GM18868 (cell line): ENCODE results near the gene RBM47.

Experiments used
- ATAC-seq: cut with Tn5 transposase; IDR thresholded peaks from one replicate; pipeline ENCODE4 v1.9.1; 2021; ENCODE audit warnings: mild to moderate bottlenecking, moderate library complexity; ENCODE audit not compliant: unreplicated experiment

The RBM47 gene

GRCh38 chr4:40626183-40626990, 3.3 kb downstream of the RBM47 start:
- no peak for ATAC-seq

DNA sequence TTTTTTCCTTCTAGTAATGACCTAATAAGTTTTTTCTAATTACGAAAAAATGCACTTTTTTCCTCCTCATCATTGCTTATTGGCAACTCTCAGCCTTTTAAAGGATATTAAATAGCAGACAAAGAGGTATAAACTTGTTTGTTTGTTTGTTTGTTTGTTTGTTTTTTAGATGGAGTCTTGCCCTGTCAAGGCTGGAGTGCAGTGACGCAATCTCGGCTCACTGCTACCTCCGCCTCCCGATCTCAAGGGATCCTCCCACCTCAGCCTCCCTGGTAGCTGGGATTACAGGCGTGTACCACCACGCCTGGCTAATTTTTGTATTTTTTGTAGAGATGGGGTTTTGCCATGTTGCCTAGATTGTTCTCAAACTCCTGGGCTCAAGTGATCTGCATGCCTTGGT, 6.0 kb downstream of the RBM47 start:
- no peak for ATAC-seq

- ATAC-seq = peak; percentile 36
Measured at GRCh38 chr4:40622913-40623312, 6.8 kb downstream of the RBM47 start.

DNA sequence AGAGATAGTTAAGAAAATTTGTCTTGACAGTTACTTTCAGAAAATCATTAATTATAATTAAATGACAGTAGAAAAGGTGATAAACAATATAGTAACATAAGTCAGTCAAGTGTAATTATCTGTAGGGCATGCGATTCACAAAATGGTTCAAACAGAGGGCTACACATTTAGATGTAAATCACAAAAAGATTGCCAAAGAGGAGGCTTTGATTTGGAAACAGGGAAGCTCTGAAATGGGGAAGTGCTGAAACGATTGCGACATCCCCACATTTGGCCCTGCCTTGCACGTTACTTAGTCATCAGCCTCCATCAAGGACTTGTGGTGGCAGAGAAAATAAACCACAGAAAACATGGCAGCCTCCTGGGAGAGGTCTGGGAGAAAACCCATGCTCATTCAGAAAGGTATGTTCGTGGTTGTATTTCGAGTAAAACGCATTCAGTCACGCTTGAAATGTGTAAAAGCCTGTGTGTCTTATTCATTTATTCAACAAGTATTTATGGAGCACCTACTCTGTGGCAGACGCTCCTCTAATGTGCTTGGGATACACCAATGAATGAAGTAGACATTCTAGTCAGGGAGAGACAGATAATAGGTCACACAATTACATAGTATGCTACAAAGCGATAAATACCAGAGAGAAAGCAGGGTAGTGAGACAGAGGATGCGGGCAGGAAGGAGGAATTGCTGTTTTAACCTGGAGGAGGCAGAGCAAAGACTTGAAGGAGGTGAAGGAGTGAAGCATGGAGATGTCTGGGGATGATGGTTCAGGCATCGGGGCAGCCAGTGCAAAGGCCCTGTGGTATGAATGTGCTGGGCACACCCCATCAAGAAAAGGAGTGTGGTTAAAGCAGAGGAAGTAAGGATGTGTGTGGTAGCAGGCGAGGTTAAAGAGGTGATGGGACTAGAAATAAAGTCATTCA, 7.8 kb downstream of the RBM47 start:
- ATAC-seq = peak; percentile 67

- peak; percentile 36 for ATAC-seq
Measured at GRCh38 chr4:40621229-40621591, 8.5 kb downstream of the RBM47 start.

GRCh38 chr4:40619600-40619999, 10.1 kb downstream of the RBM47 start:
- ATAC-seq = no peak

DNA sequence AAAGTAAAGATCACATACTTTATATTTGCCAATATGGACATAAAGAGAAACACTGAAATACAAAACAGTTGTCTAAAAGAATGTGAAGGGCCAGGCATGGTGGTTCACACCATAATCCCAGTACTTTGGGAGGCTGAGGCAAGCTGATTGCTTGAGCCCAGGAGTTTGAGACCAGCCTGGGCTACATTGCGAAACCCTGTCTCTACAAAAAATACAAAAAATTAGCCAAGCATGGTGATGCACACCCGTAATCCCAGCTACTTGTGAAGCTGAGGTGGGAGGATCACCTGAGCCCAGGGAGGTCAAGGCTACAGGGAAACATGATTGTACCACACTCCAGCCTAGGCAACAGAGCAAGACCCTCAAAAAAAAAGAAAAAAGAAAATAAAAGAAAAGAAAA, 11.8 kb downstream of the RBM47 start:
- no peak for ATAC-seq

GRCh38 chr4:40614031-40614430, 15.6 kb downstream of the RBM47 start:
- no peak for ATAC-seq

- ATAC-seq = no peak
Measured at GRCh38 chr4:40613456-40613855, 16.2 kb downstream of the RBM47 start.

- ATAC-seq = no peak
Measured at GRCh38 chr4:40612831-40613230, 16.8 kb downstream of the RBM47 start.

DNA sequence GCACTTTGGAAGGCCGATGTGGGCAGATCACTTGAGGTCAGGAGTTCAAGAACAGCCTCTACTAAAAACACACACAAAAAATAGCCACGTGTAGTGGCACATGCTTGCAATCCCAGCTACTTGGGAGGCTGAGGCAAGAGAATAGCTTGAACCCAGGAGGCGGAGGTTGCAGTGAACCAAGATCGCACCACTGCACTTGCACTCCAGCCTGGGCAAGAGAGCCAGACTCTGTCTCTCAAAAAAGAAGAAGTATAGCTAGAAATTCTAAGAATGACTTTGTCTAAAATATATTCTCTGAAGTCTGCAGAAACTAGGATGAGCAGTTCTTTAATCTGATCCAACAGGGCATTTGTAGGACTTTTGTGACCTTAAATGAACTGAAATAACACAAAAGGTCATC, 17.4 kb downstream of the RBM47 start:
- no peak for ATAC-seq

DNA sequence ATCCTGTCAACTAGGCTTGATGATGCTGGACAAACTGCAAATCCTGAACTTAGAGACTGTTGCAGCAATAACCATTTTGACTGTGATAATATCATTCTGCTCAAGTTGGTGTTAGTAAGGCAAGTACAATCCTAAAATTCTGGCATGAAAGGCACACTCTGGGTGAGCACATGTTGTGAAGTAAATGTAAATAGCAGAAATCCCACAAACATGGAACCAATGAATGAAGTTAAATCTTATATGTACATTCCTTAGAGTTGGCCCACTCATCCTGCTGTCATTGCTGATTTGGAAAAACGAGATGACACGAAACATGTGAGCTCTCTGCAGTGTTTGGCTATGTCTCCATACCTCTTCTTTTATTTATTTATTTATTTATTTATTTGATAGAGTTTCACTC, 21.0 kb downstream of the RBM47 start:
- no peak for ATAC-seq

DNA sequence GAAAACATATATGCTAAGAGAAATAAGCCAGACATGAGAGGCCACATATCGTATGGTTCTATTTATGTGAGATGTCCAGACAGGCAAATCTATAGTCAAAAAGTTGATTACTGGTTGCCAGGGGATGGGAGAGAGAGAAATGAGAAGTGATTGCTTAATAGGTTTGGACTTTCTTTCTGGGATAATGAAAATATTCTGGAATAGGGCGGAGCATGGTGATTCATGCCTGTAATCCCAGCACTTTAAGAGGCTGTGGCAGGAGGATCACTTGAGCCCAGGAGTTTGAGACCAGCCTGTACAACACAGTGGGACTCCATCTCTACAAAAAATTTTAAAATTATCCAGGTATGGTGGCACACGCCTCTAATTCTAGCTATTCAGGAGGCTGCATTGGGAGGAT, 22.4 kb downstream of the RBM47 start:
- ATAC-seq = no peak

DNA sequence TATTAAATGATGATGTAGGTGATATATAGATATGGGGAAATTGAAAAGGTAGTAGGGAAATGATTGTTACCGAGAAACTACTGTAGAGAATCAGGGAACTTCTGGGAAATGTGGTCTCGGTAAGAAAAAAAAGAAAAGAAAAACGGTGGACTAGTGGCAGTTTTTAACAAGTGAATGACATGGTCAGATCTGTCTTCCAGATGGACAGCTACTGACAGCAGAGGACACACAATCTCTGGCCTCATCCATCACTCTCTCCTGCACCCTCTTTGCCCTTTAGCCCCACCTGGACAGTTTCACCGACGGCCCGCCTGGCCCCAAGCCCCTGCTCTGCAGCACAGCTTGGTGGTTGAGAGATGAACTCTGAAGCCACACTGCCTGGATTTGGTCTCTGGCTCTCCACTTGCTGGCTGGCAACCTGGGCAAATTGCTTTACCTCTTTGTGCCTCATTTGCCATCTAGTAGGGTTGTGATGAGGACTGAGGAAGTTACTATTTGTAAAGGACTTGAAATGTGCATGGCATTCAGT, 23.4 kb downstream of the RBM47 start:
- ATAC-seq = no peak

DNA sequence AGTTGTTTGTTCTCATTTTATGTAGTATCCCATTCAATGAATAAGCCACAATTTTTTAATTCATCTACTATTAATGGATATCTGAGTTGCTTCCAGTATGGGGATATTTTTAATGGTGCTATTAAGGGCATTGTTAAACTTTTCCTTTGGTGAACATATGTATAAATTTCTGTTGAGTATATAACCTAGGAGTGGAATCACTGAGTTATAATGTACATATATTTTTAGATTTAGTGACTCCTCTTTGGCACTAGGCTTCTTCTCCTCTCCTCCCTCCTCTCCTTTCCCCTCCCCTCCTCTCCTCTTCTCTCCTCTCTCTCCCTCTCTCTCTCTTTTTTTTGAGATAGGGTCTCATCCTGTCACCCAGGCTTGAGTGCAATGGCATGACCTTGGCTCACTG, 26.4 kb downstream of the RBM47 start:
- ATAC-seq = no peak

GRCh38 chr4:40601641-40602040, 28.0 kb downstream of the RBM47 start:
- no peak for ATAC-seq

DNA sequence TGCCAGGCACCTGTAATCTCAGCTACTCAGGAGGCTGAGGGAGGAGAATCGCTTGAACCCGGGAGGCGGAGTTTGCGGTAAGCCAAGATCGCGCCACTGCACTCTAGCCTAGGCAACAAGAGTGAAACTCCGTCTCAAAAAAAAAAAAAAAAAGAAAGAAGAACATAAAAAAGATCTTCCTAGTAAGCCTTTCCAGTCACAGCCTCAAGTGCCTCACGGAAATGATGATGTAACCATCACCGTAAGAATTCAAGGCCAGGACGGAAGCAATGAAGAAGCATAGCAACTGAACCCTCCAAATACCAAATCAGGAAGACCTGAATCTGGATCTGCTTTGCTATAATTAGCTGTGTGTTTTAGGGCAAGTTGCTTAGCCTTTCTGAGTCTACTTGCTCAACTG, 28.8 kb downstream of the RBM47 start:
- ATAC-seq = no peak

DNA sequence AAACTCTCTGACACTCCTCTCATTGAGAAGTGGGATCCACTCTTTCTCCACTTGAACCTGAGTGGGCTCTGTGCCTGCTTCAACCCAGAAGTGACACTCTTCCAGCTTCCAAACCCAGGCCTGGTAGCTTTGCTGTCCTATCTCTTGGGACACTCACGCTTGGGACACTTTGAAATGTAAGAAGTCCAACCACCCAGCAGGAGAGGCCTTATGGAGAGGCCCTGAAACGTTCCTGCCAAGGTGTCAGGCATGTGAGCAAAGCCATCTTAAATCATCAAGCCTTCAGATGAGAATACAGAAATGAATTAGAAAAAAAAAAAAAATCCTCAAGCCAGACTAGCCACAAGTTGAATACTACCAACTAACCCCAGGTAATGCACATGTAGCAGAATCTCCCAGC, 30.2 kb downstream of the RBM47 start:
- ATAC-seq = no peak

- no peak for ATAC-seq
Measured at GRCh38 chr4:40596522-40596921, 33.1 kb downstream of the RBM47 start.

DNA sequence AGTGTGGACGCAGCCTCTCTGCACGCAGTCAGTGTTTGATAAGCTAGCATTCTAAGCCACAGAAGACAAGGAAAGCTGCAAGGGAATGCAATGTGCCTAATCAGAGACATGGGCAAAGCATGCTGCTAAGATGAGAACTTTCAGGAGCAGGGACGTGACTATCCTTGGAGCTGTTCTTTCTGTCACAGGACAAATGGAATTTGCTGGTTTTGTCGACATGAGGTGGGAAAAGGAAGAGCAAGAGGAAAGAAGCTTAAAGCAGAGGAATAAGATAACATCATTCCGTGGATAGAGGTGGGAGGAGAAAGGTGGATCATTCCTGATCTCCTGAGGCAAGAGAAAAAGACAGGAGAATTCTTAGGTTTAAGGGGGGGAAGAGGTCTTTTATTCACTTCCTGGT, 33.7 kb downstream of the RBM47 start:
- no peak for ATAC-seq

DNA sequence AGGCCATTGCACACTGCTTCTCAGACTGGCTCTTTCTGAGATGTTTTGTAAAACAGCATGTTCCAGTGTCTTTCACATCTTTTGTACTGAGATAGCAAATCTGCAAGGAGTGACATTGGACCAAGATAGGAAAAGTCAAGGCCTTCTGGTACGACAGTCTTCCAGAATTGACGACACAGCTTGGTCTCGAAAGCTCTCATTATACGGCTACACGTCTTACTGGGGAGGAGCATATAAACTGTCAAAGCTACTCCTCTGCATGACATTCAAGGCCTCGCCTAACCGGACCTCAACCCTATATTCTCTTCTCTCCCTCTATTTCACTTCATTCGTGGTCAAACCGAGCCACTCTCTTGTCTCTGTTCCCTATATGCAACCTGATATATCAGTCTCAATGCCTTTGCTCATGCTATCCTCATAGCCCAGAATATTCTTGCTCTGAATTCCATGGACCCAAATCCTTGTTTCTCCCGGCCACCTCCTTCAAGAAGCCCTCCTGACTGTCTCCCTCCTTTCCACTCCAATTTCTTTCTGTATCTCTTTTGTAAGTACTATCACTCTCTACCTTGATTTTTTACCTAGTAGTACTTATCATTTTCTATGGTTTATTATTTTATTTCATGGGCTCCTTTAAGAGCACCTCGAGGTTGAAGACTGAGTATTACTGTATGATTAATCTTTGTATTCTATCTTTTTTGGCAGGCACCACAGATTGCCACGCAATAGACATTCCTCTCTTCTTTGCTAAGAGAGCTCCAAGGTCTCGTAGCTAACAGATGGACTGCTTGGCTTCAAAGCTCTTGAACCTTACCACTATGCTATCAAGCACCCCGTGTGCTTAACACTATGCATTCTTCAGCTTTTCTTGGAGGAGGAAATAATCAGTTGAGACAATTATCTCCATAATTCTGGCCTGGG, 35.1 kb downstream of the RBM47 start:
- ATAC-seq = no peak
